Sciatic nerve (tissue), 2 donors: Measurements from ENCODE around the gene HOXD8. TPM values are rescaled to one million over a fixed set of nuclear protein-coding genes. Genes with fewer than 3 reads are reported as not detected.

Experiments used
- ATAC-seq: fragments of 200-7000 bp; cut with Tn5 transposase; one replicate; pipeline ENCODE4 v1.9.1; 2020; ENCODE audit warnings: mild to moderate bottlenecking, moderate library complexity
- DNase-seq: peaks from one replicate; pipeline ENCODE4 v3.0.0-alpha.2; 2020; ENCODE audit warnings: low spot score
- intact Hi-C: fragments of 100-400 bp; cut with DNase I; formaldehyde crosslinking; loops from one replicate; pipeline ENCODE4 v1.14.2; 2022
- total RNA-seq: library from RNA; stranded (reverse); fragmentation: NEBNext Ultra II Directional; extraction: Animal tissue kit (Norgen Biotek cat#: 25700); gene quantifications from one replicate; pipeline ENCODE4 v1.2.1, GENCODE V29; 2021
- donor health status: DM: no; HTN: no; CAD: no.
- donor health status: DM: no; HTN: no; CAD: no.

Gene HOXD8
- total RNA-seq, 1 donor from 2014 or later, result 11.9 TPM

- intact Hi-C loops, result loop anchor here (10.0 kb wide), 1 partner anchor 404 kb away; no protein-coding TSS in a partner anchor
- DNase-seq, result no peak
- ATAC-seq, result no peak
These were observed 40.3 kb upstream of the HOXD8 start for GRCh38 chr2:176088937-176089842.

DNA sequence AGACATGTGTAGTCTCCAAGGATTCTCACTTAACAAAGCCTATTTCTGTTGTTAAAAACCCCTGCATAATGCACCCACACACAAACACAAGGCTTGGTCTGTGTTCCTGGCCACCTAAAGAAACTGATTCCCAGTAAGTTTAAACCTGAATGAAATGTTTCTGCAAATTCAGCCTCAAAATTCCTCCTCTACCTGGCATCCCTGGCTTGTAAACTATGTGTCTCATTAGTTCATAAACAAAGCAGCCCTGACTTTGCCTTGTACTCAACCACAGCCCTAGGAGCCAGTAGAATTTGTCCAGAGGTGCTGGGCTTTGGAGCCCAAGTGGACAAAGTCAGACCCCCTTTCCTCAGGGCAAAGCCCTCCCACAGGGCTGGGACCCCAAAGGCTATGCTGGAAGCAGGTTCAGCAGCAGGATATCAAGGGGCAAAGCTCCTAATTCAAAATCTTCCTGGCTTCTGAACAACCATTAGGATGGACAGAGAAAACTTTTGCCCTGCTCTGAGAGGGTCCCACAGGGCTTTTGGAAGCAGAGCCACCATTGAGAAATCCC, 39.6 kb upstream of the HOXD8 start:
- intact Hi-C loops, result loop anchor here (10.0 kb wide), 2 partner anchors 405 to 1755 kb away; partner anchors contain the start of gene SP9
- DNase-seq (no peak), ATAC-seq (no peak)

GRCh38 chr2:176090862-176091261, 38.6 kb upstream of the HOXD8 start:
- intact Hi-C loops, result loop anchor here (10.0 kb wide), 1 partner anchor 1756 kb away; the partner anchor contains the start of gene SP9
- ATAC-seq, result no peak
- DNase-seq, result no peak

- no peak for DNase-seq
- intact Hi-C loops, result loop anchor here (10.0 kb wide), 1 partner anchor 1757 kb away; the partner anchor contains the start of gene SP9
- no peak for ATAC-seq
These were observed 37.9 kb upstream of the HOXD8 start for GRCh38 chr2:176091329-176092258.

- DNase-seq, result no peak
- no peak for ATAC-seq
- intact Hi-C loops, result loop anchor here (10.0 kb wide), 1 partner anchor 1758 kb away; the partner anchor contains the start of gene SP9
These were observed 37.0 kb upstream of the HOXD8 start, which contains the start of gene HOXD13 for GRCh38 chr2:176092270-176093144. Gene HOXD13, plus strand, starts transcription at chr2:176092721. Its CDS starts 170 bp downstream, at chr2:176092891.

DNA sequence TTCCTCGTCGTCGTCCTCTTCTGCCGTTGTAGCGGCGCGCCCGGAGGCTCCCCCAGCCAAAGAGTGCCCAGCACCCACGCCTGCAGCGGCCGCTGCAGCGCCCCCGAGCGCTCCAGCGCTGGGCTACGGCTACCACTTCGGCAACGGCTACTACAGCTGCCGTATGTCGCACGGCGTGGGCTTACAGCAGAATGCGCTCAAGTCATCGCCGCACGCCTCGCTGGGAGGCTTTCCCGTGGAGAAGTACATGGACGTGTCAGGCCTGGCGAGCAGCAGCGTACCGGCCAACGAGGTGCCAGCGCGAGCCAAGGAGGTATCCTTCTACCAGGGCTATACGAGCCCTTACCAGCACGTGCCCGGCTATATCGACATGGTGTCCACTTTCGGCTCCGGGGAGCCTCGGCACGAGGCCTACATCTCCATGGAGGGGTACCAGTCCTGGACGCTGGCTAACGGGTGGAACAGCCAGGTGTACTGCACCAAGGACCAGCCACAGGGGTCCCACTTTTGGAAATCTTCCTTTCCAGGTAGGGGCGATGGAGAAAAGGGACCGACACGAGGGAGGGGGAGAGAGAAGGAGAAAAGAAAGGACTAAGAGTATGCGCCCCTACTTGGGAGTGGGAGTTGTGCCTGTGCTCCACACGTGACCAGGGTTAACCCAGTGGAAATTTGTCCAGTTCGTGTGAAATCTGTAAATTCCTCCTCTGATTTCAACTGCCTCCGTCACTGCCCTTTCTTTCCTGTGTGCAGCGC, 36.2 kb upstream of the HOXD8 start:
- intact Hi-C loops, result loop anchor here (10.0 kb wide), 1 partner anchor 1759 kb away; the partner anchor contains the start of gene SP9
- ATAC-seq (no peak), DNase-seq (no peak)

DNA sequence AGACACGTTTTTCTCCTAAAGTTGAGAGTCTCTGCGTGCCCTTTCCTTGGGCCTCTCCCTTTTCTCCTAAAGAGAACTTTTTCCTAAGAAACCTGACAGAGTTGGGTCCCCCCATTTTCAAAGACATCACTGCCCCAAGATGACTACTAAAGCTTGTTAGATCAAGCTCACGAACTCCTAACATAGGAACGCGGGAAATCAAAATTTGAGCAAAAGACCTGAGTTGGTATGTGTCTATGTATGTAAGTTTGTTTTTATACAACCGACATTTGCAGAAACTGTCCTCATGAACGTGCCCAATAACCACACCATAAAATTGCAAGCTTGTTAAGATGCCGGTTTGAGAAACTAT, 35.6 kb upstream of the HOXD8 start:
- DNase-seq (no peak), ATAC-seq (no peak)
- intact Hi-C loops, result loop anchor here (10.0 kb wide), 1 partner anchor 1759 kb away; the partner anchor contains the start of gene SP9

- no peak for ATAC-seq
- intact Hi-C loops, result loop anchor here (10.0 kb wide), 1 partner anchor 1760 kb away; the partner anchor contains the start of gene SP9
- DNase-seq, result no peak
These were observed 35.2 kb upstream of the HOXD8 start for GRCh38 chr2:176094349-176094748.

GRCh38 chr2:176095421-176095820, 34.1 kb upstream of the HOXD8 start:
- no peak for ATAC-seq
- intact Hi-C loops, result loop anchor here (10.0 kb wide), 1 partner anchor 1761 kb away; the partner anchor contains the start of gene SP9

DNA sequence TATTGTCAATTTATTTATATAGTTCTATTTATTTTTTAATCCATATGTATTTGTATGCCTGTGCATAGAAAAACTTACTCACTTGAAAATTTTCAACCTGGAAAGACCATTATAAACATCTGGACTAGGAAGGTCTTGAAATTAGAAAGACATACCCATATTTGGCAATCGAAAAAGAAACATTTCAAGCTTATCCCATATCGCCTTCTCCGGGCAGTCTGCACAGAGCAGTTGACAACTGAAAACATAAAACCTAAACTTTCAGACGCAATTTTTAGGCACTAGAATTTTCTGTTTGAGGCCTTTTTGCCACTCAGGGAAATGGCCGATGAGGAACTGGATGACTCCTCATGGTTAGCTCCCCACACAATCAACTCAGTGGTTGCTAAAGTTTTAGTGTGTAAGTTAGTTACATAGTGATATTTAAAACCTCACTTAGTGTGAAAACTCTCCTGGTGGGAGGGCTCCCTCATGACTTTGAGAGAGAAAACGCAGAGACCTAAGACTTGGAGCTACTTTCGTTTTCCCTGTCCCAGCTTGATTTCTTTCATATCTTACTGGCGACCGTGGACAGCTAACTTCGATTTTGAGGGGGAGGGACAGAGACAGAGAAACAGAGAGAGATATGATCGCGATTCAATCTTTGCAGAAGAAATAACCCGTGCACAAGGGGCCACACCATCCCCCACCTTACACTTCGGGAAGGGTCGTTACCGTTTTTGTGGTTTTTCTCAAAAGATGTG, 33.1 kb upstream of the HOXD8 start:
- intact Hi-C loops, result loop anchor here (10.0 kb wide), 1 partner anchor 1762 kb away; the partner anchor contains the start of gene SP9

More at GRCh38 chr2:176095421-176095820, 34.1 kb upstream of the HOXD8 start:
- no peak for DNase-seq

DNA sequence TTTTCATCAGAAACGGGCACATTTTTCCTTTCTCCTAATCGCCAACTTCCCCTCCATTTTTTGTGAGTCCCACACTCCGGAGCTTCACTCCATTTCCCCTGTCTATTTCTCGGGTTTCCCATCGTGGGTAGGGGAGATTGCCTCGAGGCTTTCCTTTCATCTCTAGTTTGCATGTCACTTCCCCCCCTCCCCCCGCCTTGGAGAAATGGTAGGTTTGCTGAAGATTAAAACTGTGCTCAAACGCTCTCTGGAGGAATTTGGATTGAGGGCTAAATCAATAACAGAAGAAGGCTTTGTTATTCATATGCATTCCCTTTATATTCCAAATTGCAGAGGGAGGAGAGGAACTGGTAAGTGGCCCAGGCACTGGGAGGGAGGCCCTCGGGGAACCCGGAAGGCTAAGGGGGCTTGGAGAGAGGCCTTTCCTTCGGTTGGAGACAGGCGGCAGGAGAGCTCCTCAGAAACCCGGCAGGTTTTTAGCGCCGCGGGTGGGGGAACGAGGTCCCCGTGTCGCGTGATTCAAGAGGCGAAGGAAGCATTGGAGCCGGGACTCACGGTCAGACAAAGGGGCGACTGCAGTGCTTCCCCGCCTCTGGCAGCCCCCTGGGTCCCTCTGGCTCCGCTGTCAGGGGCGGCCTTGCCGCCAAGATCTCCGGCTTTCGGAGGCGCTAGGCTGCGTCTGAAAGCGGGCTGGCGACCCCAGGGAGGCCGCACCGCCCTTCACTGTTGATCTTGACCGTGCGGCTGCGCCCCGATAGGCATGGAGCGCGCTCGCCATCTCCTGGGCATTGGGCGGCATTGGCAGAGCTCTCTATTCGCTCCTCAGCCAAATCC, 32.3 kb upstream of the HOXD8 start:
- intact Hi-C loops, result loop anchor here (10.0 kb wide), 1 partner anchor 1762 kb away; the partner anchor contains the start of gene SP9
- no peak for DNase-seq
- peak; percentile 75 for ATAC-seq

More for the DNA sequence above, 33.1 kb upstream of the HOXD8 start:
- DNase-seq, result no peak
- ATAC-seq, result no peak

GRCh38 chr2:176097820-176098365, 31.6 kb upstream of the HOXD8 start:
- intact Hi-C loops, result loop anchor here (10.0 kb wide), 1 partner anchor 1763 kb away; the partner anchor contains the start of gene SP9
- DNase-seq, result no peak
- peak; percentile 7 for ATAC-seq

DNA sequence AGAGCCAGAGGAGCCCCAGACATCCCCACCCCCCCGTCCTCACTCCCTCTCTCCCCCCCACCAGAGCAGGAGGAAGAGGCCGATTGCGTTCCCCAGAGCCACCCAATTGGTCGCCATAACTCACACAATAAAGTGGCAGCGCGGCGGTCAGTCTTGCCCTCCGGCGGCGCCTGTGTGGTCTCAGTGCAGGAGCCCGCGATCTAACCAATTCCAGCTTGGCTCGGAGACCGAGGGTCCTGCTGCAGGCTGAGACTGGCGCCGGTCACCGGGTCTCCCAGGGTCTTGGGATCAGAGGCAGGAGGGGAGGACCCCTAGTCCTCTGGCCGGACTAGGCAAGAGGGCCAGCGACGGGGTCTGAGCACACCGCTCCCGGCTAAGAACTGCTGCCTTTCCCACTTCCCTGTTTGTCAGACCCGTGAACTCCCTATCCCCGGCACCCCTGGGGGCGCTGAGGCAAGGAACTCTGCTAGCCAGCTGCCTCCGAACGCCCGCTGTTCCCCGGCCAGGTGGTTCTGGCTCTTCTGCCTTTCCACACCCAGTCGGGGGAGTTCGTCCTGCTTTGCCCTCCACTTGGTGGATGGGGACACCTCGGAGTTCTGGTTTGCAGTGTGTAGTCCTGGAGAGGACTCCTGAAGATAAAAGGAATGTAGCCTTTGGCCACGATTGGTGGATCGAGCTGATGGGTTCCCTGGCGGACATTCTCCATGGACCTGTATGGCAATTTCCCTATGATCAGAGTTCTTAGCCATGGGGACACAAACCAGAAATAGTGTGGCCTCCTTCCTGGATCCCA, 30.9 kb upstream of the HOXD8 start:
- no peak for DNase-seq
- ATAC-seq, result peak; percentile 7
- intact Hi-C loops, result loop anchor here (10.0 kb wide), 1 partner anchor 1764 kb away; the partner anchor contains the start of gene SP9

DNA sequence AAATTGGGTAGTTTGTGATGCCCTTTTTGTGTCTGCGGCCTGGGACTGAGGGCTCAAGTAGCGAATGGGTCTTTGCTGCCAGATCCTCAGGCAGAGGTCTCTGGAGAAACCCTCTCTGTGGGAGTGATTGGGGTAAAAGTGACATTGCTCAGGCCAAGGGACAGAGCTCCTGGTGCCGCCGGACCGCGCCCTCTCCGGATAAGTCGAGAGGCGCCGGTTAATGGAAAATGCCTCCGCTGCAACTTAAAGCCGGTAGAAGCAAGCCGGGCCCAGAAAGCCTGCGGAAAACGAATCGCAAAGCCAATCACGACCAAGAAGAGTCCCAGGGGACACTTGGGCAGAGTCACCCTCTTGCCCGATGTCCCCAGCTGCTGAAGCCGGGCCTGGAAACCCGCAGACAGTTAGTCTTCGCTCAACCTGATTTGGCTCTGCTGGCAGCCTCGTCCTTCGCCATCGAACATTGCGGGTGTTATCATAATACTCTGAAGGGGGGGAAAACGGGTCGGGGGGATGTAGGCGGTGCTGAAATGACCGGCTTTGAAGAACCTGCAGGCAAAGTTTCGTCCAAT, 30.3 kb upstream of the HOXD8 start:
- intact Hi-C loops, result loop anchor here (10.0 kb wide), 1 partner anchor 1764 kb away; the partner anchor contains the start of gene SP9
- DNase-seq (no peak), ATAC-seq (no peak)
